UCSD-AML1 (cell line): Measurements from ENCODE around the gene CYSTM1.

Experiments
- DNase-seq: peaks from one replicate; lab custom pipeline; 2025; ENCODE audit not compliant: unreplicated experiment; lab: John Stamatoyannopoulos, UW

Gene CYSTM1

DNA sequence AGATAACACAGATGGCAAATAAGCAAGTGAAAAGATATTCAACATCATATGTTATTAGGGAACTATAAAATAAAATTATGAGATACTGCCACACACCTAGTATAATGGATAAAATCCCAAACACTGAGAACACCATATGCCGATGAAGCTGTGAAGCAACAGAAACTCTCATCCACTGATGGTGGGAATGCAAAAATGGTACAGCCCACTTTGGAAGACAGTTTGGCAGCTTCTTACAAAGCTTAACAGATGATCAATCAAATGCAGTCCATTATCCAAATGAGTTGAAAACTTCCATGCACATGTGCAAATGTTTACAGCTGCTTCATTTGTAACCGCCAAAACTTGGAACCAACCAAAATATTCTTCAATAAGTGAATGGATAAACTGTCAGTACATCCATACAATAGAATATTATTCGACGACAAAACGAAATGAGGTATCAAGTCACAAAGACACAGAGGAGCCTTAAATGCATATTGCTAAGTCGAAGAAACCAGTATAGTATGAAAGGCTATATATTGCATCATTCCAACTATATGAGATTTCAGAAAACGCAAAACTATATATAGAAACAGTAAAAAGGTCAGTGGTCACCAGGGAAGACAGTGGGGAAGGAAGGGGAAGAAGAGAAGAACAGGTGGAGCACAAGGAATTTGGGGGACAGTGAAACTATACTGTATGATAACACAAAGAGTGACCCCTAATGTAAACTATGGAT is 113.0 kb downstream of the CYSTM1 start:
- no peak for DNase-seq

DNA sequence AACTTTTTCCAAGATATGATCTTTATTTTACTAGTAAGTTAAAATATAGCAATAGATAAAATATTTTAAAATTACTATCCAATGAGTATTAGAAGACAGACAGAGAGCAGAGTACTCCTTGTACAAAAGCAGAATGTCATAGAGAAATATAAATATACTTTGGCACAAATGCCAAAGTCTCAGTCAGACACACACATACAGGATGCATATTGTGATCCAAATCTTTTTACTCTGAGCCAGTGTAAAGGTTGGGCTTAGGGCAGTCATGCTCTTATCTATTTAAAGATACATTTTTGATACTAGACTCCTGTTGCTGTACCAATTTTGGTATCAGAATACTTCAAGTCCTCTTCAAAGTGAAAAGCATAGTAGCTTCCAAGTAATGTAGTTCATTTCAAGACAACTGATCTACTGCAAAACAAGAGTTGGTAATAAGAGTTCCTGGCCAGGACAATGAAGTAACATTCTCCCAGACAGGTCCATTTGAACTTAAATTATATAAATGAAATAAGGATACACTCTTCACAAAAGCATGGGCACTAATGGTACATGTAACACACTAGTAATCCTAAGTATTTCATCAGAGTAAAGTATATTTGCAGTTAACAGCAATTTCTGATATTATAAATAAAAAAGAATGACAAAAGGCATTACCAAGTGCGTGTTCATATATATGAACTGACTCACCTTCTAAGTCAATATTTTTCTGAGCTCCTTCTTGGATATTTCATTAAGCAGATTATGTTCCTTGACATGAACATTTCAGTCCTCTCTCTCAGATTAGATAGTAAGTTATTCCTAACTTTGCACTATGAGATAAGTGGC is 117.4 kb downstream of the CYSTM1 start:
- DNase-seq: no peak
